HepG2 (cell line): ENCODE data around the gene RNH1. TPM values are rescaled to one million over a fixed set of nuclear protein-coding genes. Genes with fewer than 3 reads are reported as not detected.
A peak's percentile ranks its signal among the peaks of the same experiment; 100 is the strongest.

Experiments used
- FOXA1 ChIP-seq, 2 experiments: fragments of 450-650 bp in 1 of 2; sonication (generic) in 1 of 2; formaldehyde crosslinking in 1 of 2; IDR thresholded peaks; 2 replicates each; pipeline versions ENCODE4 v1.4.0 to v1.6.1; 2016 to 2020; ENCODE audit warnings: missing genetic modification reagents in 1 of 2
- NCOA1 ChIP-seq: sonication (generic); formaldehyde crosslinking; IDR thresholded peaks from 2 replicates; pipeline ENCODE4 v1.9.0; 2021; ENCODE audit warnings: missing genetic modification reagents
- TOE1 ChIP-seq: sonication (generic); formaldehyde crosslinking; IDR thresholded peaks from 2 replicates; pipeline ENCODE4 v1.4.0; 2020; ENCODE audit warnings: mild to moderate bottlenecking, missing genetic modification reagents
- ZNF263 ChIP-seq: sonication (generic); formaldehyde crosslinking; IDR thresholded peaks from 2 replicates; pipeline ENCODE4 v1.4.0; 2020; ENCODE audit warnings: missing genetic modification reagents
- ZNF484 ChIP-seq: sonication (generic); formaldehyde crosslinking; IDR thresholded peaks from 2 replicates; pipeline ENCODE4 v1.5.1; 2020; ENCODE audit warnings: mild to moderate bottlenecking, low read depth, missing genetic modification reagents, borderline replicate concordance
- ZNF530 ChIP-seq: sonication (generic); formaldehyde crosslinking; IDR thresholded peaks from 2 replicates; pipeline ENCODE4 v1.5.0; 2020; ENCODE audit warnings: low read depth, mild to moderate bottlenecking, missing genetic modification reagents
- ZNF644 ChIP-seq: IDR thresholded peaks from 2 replicates; pipeline ENCODE4 v1.6.1; 2016; ENCODE audit warnings: low read depth
- ZNF709 ChIP-seq: sonication (generic); formaldehyde crosslinking; IDR thresholded peaks from 2 replicates; pipeline ENCODE4 v1.5.0; 2020; ENCODE audit warnings: mild to moderate bottlenecking, missing genetic modification reagents
- polyA plus RNA-seq, 8 experiments: library from polyadenylated mRNA; depleted of rRNA in 3 of 8; stranded (reverse) in 7 of 8; unstranded in 1 of 8; fragments of >200 nt; fragmentation: Illumina TruSeq in 4 of 8; extraction: Trizol in 4 of 8; gene quantifications; 2 replicates each; pipeline versions ENCODE4 v1.2.1 to v1.2.3, GENCODE V29; 2011 to 2016; ENCODE audit warnings: low read depth in 4 of 8, missing spikeins in 1 of 8, mixed read lengths in 1 of 8; ENCODE audit not compliant: insufficient read depth in 1 of 8
- total RNA-seq, 5 experiments: library from RNA; depleted of rRNA; stranded (reverse); fragments of >200 nt; fragmentation: Illumina TruSeq; extraction: Trizol; gene quantifications; 2 replicates each; pipeline ENCODE4 v1.2.3, GENCODE V29; 2016; ENCODE audit warnings: low read depth in 1 of 5
- TF ChIP-seq, protein P1 (sequence below): fragments of 450-650 bp; IDR thresholded peaks from 2 replicates; pipeline ENCODE4 v1.6.1; 2017
- TF ChIP-seq, protein P2 (sequence below): sonication (generic); formaldehyde crosslinking; IDR thresholded peaks from 2 replicates; pipeline ENCODE4 v1.8.1; 2023; ENCODE audit warnings: mild to moderate bottlenecking, inconsistent platforms, moderate library complexity, missing genetic modification reagents, borderline replicate concordance
- TF ChIP-seq, protein P3 (sequence below): sonication (generic); formaldehyde crosslinking; IDR thresholded peaks from 2 replicates; pipeline ENCODE4 v1.5.0; 2020; ENCODE audit warnings: mild to moderate bottlenecking, missing genetic modification reagents
- TF ChIP-seq, protein P4 (sequence below): IDR thresholded peaks from 2 replicates; pipeline ENCODE4 v1.6.1; 2016; ENCODE audit warnings: missing compliant biosample characterization, missing genetic modification reagents, borderline replicate concordance
- TF ChIP-seq, protein P5 (sequence below): IDR thresholded peaks from 2 replicates; pipeline ENCODE4 v1.6.1; 2016
- TF ChIP-seq, protein P6 (sequence below): sonication (generic); formaldehyde crosslinking; IDR thresholded peaks from 2 replicates; pipeline ENCODE4 v1.5.1; 2020; ENCODE audit warnings: mild to moderate bottlenecking, moderate library complexity, missing genetic modification reagents
- TF ChIP-seq, protein P7 (sequence below), 2 experiments: sonication (generic) in 1 of 2; formaldehyde crosslinking in 1 of 2; IDR thresholded peaks; 2 replicates each; pipeline versions ENCODE4 v1.4.0 to v1.6.1; 2016 to 2020; ENCODE audit warnings: borderline replicate concordance in 1 of 2, low read depth in 1 of 2, mild to moderate bottlenecking in 1 of 2, missing genetic modification reagents in 1 of 2

Gene RNH1
- total and polyA plus RNA-seq, 2 of the 13 experiments (the other 11 are each of a cell fraction or from before 2014, with no cell fraction given), result 36.0 to 74.1 TPM

DNA sequence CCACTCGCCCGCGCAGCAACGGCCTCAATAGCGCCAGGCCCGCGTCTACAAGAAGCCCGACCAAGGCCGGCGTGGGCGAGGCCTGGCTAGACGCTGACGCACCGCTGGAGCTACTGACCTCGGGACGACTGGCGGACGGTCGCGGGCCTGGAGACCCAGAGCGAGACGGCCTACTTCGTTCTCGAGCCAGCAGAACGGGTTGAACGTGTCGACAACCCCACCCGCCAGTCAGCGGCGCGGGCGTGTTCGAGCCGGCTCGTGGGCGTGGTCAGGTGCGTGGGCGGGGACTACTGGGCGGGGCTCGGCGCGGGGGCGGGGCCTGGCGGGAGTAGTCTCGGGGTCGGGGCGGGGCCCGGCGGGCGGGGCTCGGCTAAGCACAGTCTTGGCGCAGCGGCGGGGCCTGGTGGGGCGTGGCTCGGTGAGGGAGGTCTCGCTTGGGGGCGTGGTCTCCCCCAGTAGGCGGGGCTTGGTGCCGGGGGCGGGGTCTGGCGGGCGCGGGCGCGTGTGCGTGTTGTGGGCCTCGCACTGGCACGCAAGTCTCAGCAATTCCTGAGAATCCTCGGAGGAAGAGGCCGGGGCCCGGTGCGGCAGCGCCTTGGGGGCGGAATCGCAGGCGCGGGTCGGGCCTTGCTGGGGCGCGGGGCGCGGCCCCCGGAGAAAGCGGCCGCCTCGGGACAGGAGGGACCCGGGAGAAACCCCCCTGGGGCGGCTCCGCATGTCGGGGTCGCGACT, at the start of gene RNH1 (continued):
- TF ChIP-seq, protein P1, sequence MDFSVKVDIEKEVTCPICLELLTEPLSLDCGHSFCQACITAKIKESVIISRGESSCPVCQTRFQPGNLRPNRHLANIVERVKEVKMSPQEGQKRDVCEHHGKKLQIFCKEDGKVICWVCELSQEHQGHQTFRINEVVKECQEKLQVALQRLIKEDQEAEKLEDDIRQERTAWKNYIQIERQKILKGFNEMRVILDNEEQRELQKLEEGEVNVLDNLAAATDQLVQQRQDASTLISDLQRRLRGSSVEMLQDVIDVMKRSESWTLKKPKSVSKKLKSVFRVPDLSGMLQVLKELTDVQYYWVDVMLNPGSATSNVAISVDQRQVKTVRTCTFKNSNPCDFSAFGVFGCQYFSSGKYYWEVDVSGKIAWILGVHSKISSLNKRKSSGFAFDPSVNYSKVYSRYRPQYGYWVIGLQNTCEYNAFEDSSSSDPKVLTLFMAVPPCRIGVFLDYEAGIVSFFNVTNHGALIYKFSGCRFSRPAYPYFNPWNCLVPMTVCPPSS, result no peak
- TF ChIP-seq ZNF709 (no peak), ZNF530 (CRISPR knock-in tag) (no peak), FOXA1 (IDR thresholded peaks at IDR 0.05) (no peak), FOXA1 (CRISPR knock-in tag; IDR thresholded peaks at IDR 0.05) (0 out of 2 replicates have a peak, but pooled peaks have one; percentile 30), ZNF263 (CRISPR knock-in tag) (no peak), ZNF484 (CRISPR knock-in tag) (no peak), NCOA1 (no peak), ZNF644 (no peak), TOE1 (no peak)
- TF ChIP-seq, protein P2, sequence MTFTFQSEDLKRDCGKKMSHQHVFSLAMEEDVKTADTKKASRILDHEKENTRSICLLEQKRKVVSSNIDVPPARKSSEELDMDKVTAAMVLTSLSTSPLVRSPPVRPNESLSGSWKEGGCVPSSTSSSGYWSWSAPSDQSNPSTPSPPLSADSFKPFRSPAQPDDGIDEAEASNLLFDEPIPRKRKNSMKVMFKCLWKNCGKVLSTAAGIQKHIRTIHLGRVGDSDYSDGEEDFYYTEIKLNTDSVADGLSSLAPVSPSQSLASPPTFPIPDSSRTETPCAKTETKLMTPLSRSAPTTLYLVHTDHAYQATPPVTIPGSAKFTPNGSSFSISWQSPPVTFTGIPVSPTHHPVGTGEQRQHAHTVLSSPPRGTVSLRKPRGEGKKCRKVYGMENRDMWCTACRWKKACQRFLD, result no peak
- TF ChIP-seq, protein P3, sequence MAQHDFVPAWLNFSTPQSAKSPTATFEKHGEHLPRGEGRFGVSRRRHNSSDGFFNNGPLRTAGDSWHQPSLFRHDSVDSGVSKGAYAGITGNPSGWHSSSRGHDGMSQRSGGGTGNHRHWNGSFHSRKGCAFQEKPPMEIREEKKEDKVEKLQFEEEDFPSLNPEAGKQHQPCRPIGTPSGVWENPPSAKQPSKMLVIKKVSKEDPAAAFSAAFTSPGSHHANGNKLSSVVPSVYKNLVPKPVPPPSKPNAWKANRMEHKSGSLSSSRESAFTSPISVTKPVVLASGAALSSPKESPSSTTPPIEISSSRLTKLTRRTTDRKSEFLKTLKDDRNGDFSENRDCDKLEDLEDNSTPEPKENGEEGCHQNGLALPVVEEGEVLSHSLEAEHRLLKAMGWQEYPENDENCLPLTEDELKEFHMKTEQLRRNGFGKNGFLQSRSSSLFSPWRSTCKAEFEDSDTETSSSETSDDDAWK (CRISPR knock-in tag), result no peak
- TF ChIP-seq, protein P4, sequence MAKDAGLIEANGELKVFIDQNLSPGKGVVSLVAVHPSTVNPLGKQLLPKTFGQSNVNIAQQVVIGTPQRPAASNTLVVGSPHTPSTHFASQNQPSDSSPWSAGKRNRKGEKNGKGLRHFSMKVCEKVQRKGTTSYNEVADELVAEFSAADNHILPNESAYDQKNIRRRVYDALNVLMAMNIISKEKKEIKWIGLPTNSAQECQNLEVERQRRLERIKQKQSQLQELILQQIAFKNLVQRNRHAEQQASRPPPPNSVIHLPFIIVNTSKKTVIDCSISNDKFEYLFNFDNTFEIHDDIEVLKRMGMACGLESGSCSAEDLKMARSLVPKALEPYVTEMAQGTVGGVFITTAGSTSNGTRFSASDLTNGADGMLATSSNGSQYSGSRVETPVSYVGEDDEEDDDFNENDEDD, result peak; percentile 73; the same call in 1 of the 2 replicates
- TF ChIP-seq, protein P5, sequence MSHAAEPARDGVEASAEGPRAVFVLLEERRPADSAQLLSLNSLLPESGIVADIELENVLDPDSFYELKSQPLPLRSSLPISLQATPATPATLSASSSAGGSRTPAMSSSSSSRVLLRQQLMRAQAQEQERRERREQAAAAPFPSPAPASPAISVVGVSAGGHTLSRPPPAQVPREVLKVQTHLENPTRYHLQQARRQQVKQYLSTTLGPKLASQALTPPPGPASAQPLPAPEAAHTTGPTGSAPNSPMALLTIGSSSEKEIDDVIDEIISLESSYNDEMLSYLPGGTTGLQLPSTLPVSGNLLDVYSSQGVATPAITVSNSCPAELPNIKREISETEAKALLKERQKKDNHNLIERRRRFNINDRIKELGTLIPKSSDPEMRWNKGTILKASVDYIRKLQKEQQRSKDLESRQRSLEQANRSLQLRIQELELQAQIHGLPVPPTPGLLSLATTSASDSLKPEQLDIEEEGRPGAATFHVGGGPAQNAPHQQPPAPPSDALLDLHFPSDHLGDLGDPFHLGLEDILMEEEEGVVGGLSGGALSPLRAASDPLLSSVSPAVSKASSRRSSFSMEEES (CRISPR knock-in tag), result no peak
- TF ChIP-seq, protein P6, sequence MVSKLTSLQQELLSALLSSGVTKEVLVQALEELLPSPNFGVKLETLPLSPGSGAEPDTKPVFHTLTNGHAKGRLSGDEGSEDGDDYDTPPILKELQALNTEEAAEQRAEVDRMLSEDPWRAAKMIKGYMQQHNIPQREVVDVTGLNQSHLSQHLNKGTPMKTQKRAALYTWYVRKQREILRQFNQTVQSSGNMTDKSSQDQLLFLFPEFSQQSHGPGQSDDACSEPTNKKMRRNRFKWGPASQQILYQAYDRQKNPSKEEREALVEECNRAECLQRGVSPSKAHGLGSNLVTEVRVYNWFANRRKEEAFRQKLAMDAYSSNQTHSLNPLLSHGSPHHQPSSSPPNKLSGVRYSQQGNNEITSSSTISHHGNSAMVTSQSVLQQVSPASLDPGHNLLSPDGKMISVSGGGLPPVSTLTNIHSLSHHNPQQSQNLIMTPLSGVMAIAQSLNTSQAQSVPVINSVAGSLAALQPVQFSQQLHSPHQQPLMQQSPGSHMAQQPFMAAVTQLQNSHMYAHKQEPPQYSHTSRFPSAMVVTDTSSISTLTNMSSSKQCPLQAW (CRISPR knock-in tag), result no peak
- TF ChIP-seq, protein P7, sequence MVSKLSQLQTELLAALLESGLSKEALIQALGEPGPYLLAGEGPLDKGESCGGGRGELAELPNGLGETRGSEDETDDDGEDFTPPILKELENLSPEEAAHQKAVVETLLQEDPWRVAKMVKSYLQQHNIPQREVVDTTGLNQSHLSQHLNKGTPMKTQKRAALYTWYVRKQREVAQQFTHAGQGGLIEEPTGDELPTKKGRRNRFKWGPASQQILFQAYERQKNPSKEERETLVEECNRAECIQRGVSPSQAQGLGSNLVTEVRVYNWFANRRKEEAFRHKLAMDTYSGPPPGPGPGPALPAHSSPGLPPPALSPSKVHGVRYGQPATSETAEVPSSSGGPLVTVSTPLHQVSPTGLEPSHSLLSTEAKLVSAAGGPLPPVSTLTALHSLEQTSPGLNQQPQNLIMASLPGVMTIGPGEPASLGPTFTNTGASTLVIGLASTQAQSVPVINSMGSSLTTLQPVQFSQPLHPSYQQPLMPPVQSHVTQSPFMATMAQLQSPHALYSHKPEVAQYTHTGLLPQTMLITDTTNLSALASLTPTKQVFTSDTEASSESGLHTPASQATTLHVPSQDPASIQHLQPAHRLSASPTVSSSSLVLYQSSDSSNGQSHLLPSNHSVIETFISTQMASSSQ (IDR thresholded peaks at IDR 0.05; ENCODE audit: low read depth), result no peak
- TF ChIP-seq, protein P7 (CRISPR knock-in tag; IDR thresholded peaks at IDR 0.05; ENCODE audit: borderline replicate concordance), result no peak
